GM21737 (cell line): ENCODE data around the gene THAP7.

Source experiments
- ATAC-seq: cut with Tn5 transposase; IDR thresholded peaks from one replicate; pipeline ENCODE4 v1.9.1; 2021; ENCODE audit warnings: mild to moderate bottlenecking, moderate library complexity; ENCODE audit not compliant: unreplicated experiment

Gene THAP7

DNA sequence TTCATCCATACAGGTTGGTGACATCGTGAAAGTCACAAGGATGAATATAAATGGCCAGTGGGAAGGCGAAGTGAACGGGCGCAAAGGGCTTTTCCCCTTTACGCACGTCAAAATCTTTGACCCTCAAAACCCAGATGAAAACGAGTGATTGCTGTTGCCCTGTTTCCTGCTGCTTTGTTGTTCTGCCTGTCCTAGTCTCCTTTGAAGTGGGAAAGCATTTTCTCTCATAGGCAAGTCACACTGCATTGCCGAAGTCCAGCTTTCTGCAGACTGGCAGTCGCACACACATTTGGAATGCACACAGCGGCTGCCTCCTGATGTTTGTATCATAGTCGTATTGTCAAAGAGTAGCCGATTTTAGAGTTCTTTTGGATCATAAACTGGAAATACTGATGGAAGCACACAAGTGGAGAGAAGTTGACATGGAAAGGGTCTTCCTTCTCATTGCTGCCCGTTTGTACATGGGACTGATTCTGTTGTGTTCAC, 52.2 kb downstream of the THAP7 start:
- ATAC-seq, result no peak
